Astrocyte (in vitro differentiated cells and primary cell): ENCODE results near the gene ZDHHC11B.
"Not testable (repeated sequence)": the region's sequence is repeated elsewhere in the genome, so short reads cannot be mapped to it uniquely, and the experiment has no call there.

Experiments
- CTCF ChIP-seq: IDR thresholded peaks from 2 replicates; pipeline ENCODE4 v1.5.1; 2011; ENCODE audit warnings: low read depth, mild to moderate bottlenecking, inconsistent platforms, low read length, moderate library complexity; ENCODE audit not compliant: insufficient read depth
- EZH2 ChIP-seq: IDR thresholded peaks from 2 replicates; pipeline ENCODE4 v1.6.1; 2012; ENCODE audit warnings: mild to moderate bottlenecking, low read length, inconsistent platforms; ENCODE audit not compliant: insufficient read depth

- TF ChIP-seq CTCF, EZH2: not testable (repeated sequence)
Measured at GRCh38 chr5:825544-825943, 41.0 kb upstream of the ZDHHC11B start.
